Ovary (tissue), 3 donors: Measurements from ENCODE around the gene CEBPG.

Experiments
- EP300 ChIP-seq: sonication (generic); formaldehyde crosslinking; IDR thresholded peaks from one replicate; pipeline ENCODE4 v1.6.1; 2017; ENCODE audit warnings: antibody characterized with exemption
- POLR2A ChIP-seq: fragments of 450-650 bp; IDR thresholded peaks from one replicate; pipeline ENCODE4 v1.6.1; 2017; ENCODE audit warnings: antibody characterized with exemption, mild to moderate bottlenecking, moderate library complexity
- TF ChIP-seq, protein P1 (sequence below), 3 donors: fragments of 450-650 bp in 2 of 3; fragments of 200-600 bp in 1 of 3; IDR thresholded peaks; one replicate each; pipeline versions ENCODE4 v1.5.1 to v1.8.0; 2016 to 2022; ENCODE audit warnings: antibody characterized with exemption in 3 of 3, mild to moderate bottlenecking in 1 of 3
- donor health status: DM: no; HTN: no; CAD: no.

DNA sequence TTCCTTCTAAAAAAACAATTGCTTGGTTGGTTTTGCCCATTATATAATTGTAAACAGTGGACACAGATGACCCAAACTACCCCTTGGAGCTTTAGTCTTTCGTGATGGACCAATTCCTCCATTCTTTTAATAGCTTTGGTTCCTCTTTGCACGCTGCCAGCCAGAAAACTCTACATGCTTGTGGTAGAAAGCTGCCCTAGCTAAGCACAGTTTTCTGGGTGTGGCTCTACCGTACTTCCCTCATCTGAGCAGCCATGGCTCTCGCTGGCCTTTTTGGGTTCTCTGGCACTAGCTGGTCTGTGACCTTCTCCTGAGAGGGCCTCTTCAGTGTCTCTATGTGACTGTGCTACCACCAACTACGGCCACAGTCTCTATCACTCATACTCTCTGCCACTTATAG lies 41.3 kb upstream of the CEBPG start:
- TF ChIP-seq, protein P1, sequence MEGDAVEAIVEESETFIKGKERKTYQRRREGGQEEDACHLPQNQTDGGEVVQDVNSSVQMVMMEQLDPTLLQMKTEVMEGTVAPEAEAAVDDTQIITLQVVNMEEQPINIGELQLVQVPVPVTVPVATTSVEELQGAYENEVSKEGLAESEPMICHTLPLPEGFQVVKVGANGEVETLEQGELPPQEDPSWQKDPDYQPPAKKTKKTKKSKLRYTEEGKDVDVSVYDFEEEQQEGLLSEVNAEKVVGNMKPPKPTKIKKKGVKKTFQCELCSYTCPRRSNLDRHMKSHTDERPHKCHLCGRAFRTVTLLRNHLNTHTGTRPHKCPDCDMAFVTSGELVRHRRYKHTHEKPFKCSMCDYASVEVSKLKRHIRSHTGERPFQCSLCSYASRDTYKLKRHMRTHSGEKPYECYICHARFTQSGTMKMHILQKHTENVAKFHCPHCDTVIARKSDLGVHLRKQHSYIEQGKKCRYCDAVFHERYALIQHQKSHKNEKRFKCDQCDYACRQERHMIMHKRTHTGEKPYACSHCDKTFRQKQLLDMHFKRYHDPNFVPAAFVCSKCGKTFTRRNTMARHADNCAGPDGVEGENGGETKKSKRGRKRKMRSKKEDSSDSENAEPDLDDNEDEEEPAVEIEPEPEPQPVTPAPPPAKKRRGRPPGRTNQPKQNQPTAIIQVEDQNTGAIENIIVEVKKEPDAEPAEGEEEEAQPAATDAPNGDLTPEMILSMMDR (IDR thresholded peaks at IDR 0.05), result no peak
- no peak for TF ChIP-seq EP300
- TF ChIP-seq POLR2A, result no peak
